H54 (cell line): ENCODE results near the gene ARHGAP21.
A peak's percentile ranks its signal among the peaks of the same experiment; 100 is the strongest.
"Not testable (repeated sequence)": the region's sequence is repeated elsewhere in the genome, so short reads cannot be mapped to it uniquely, and the experiment has no call there.

Experiments
- DNase-seq: peaks from one replicate; pipeline ENCODE4 v3.0.0; 2011; ENCODE audit warnings: low spot score, mixed read lengths; ENCODE audit not compliant: insufficient read length
- FAIRE-seq: peaks from 3 replicates; lab custom pipeline; 2011; peaks lifted over from hg19 to GRCh38; lab: Jason Lieb, UNC
- POLR2A ChIP-seq: IDR thresholded peaks from 2 replicates; pipeline ENCODE4 v1.6.1; 2011; ENCODE audit warnings: low read depth, mild to moderate bottlenecking, low read length

The ARHGAP21 gene

DNA sequence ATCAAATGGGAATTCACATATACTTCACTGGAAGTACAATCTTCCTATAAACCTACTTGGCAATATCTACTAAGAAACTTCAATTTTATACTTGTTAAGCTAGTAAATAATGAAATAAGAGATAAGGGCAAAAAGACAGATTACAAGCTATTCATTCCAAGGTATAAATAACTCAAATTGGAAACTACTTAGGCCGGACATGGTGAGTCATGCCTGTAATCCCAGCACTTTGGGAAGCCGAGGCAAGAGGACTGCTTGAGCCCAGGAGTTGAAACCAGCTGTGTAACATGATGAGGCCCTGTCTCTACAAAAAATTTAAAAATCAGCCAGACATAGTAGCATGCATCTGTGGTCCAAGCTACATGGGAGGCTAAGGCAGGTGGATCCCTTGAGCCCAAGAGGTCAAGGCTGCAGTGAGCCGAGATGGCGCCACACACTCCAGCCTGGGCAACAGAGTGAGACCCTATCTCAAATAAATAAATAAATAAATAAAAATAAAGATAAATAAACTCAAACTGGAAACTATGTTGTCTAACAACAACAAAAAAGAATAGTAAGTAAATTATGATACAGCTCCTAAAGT, 37.6 kb downstream of the ARHGAP21 start:
- FAIRE-seq (peak; percentile 23), DNase-seq (no peak)
- TF ChIP-seq POLR2A = no peak

- DNase-seq (no peak), FAIRE-seq (no peak)
- no peak for TF ChIP-seq POLR2A
Measured at GRCh38 chr10:24683554-24683953, 40.1 kb downstream of the ARHGAP21 start.

DNA sequence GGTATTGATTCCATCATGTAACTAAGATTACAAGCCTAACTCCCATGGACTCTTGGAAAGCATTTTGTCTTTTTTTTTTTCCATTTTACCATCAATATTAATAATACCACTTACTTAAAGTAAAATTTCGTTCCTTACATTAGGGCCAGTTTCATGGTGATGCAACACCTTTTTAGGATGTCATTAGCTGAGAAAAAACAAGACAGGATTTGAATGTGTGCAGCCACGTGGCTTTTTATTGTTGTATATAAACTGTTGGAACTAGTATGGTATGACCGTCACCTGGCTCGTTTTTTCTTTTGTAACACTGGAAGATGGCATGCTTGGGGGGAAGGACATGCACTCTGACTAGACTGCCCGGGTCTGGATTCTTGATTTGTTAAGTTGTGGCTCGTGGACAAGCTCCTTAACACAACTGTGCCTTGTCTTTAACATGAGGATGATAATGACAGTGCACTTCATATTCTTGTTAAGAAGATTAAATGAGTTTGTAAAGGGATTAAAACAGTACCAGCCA, 42.1 kb downstream of the ARHGAP21 start:
- TF ChIP-seq POLR2A = no peak

GRCh38 chr10:24680647-24681524, 42.8 kb downstream of the ARHGAP21 start:
- FAIRE-seq = peak; percentile 33
- no peak for TF ChIP-seq POLR2A
- DNase-seq = no peak

More for the DNA sequence above, 42.1 kb downstream of the ARHGAP21 start:
- no peak for DNase-seq
- FAIRE-seq = no peak

DNA sequence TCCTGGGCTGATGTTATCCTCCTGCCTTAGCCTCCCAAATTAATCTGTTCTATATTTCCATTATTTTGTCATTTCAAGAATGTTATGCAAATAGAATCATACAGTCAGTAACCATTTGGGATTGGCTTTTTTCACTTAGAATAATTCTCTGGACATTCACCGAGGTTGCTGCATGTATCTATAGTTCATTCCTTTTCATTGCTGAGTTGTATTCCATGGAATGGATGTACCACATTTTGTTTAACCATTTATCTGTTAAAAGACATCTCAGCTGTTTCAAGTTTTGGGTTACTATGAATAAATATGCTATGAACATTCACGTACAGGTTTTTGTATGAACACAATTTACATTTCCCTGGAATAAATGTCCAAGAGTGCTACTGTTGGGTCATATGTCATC, 44.9 kb downstream of the ARHGAP21 start:
- no peak for TF ChIP-seq POLR2A
- DNase-seq (no peak), FAIRE-seq (no peak)

GRCh38 chr10:24674892-24675632, 48.6 kb downstream of the ARHGAP21 start:
- TF ChIP-seq POLR2A = no peak
- DNase-seq (no peak), FAIRE-seq (no peak)

- FAIRE-seq (peak; percentile 15), DNase-seq (no peak)
- TF ChIP-seq POLR2A = no peak
Measured at GRCh38 chr10:24670964-24671670, 52.6 kb downstream of the ARHGAP21 start.

DNA sequence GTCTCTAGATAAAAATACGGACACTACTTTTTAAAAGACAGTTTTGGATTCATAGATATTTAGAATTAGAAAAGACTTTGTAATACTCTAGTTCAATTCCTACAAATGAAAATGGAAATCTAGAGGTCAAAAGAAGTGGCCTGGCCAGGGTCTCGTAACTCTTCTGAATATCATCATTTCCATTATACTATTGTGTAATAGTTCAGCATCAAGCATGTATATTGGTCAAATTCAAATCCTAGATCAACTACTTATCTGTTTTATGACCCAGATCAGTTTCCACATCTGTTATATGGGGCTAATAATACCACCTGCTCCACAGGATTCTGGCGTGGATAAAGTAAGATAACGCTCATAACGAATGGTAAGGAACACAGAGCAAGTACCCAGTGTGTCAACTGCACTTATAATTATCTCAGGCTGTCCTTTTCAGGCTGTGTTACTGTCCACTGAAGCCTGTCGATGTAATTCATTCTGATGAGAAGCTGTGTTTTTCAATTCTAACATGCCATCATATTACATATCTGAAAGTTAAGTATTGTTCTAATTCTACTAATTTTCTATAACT, 54.3 kb downstream of the ARHGAP21 start:
- no peak for DNase-seq
- no peak for TF ChIP-seq POLR2A
- FAIRE-seq = peak; percentile 81

DNA sequence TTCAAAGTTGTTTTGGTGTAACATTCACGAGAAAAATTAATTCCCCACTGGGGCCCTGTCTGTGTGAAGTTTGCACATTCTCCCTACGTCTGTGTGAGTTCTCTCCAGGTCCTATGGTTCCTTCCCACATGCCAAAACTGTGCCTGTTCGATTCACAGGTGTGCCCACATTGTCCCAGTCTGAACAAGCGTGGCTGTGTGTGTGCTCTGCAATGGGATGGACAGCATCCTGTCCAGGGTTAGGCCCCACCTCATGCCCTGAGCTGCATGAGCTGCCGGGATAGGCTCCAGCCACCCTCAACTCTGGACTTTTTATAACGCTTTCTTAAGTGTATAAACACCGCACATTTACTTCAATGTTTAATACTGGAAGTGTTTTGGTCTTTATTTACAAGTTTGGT, 55.4 kb downstream of the ARHGAP21 start:
- DNase-seq = no peak
- no peak for TF ChIP-seq POLR2A
- no peak for FAIRE-seq

DNA sequence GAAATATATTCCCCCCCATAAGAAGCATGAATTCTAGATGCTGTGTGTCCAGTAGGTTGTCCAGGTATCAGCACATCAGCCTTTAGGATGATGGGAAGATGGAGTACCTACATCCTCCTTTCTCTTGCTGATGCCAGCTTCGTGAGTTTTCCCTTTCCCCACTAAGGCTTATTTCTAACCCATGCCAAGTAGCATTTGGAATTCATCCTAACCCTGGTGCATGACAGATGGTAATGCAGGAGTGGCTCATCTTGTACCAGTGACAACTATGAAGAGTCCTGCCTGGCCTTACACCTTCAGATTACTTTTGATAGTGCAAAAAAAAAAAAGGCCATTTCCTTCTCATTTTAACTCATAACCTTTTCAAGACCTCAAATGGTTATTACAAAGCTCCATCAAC, 58.7 kb downstream of the ARHGAP21 start:
- no peak for FAIRE-seq
- TF ChIP-seq POLR2A = no peak
- DNase-seq = no peak

GRCh38 chr10:24661376-24661775, 62.3 kb downstream of the ARHGAP21 start:
- FAIRE-seq (no peak), DNase-seq (no peak)
- TF ChIP-seq POLR2A = no peak

GRCh38 chr10:24658319-24658718, 65.4 kb downstream of the ARHGAP21 start:
- DNase-seq, FAIRE-seq: not testable (repeated sequence)

- not testable (repeated sequence) for FAIRE-seq, DNase-seq
Measured at GRCh38 chr10:24656326-24656725, 67.4 kb downstream of the ARHGAP21 start.

- FAIRE-seq = no peak
- no peak for TF ChIP-seq POLR2A
- no peak for DNase-seq
Measured at GRCh38 chr10:24652381-24652957, 71.2 kb downstream of the ARHGAP21 start.
